Fibroblast of lung (primary cell): ENCODE measurements around the gene DTX3. TPM values are rescaled to one million over a fixed set of nuclear protein-coding genes. Genes with fewer than 3 reads are reported as not detected.

Experiments
- DNase-seq, 2 donors: peaks; one replicate each; pipeline versions ENCODE4 v3.0.0 to v3.0.0-alpha.2; 2010; ENCODE audit warnings: low read depth in 2 of 2
- H2AFZ ChIP-seq: 2 replicates; pipeline ENCODE4 v1.5.1; 2012; ENCODE audit warnings: low read length, control low read depth, inconsistent platforms
- H3K27ac ChIP-seq: 2 replicates; pipeline ENCODE4 v1.5.1; 2011; ENCODE audit warnings: low read length, control low read depth; ENCODE audit not compliant: insufficient read depth
- H3K27me3 ChIP-seq: 2 replicates; pipeline ENCODE4 v1.5.1; 2011; ENCODE audit warnings: mild to moderate bottlenecking, low read length; ENCODE audit not compliant: control insufficient read depth, insufficient read depth
- H3K36me3 ChIP-seq: 2 replicates; pipeline ENCODE4 v1.5.1; 2011; ENCODE audit warnings: low read length; ENCODE audit not compliant: control insufficient read depth, insufficient read depth
- H3K4me1 ChIP-seq: 2 replicates; pipeline ENCODE4 v1.5.1; 2011; ENCODE audit warnings: low read length; ENCODE audit not compliant: control insufficient read depth, insufficient read depth; ENCODE audit errors: extremely low read depth
- H3K4me2 ChIP-seq: 2 replicates; pipeline ENCODE4 v1.5.1; 2011; ENCODE audit warnings: low read length, control low read depth; ENCODE audit not compliant: insufficient read depth; ENCODE audit errors: extremely low read depth
- H3K4me3 ChIP-seq, 4 experiments: fragments of 200-600 bp in 1 of 4; sonication (generic) in 1 of 4; replicated peaks in 1 of 4; 2 replicates each; pipeline ENCODE4 v1.5.1; 2011 to 2016; ENCODE audit warnings: low read length in 4 of 4, low read depth in 3 of 4, mild to moderate bottlenecking in 3 of 4, control low read depth in 2 of 4, inconsistent platforms in 1 of 4, mixed read lengths in 1 of 4; ENCODE audit not compliant: insufficient read depth in 1 of 4; ENCODE audit errors: control extremely low read depth in 1 of 4
- H3K79me2 ChIP-seq: 2 replicates; pipeline ENCODE4 v1.5.1; 2012; ENCODE audit warnings: mild to moderate bottlenecking, low read length, inconsistent platforms; ENCODE audit not compliant: control insufficient read depth, insufficient read depth
- H3K9ac ChIP-seq: 2 replicates; pipeline ENCODE4 v1.5.1; 2011; ENCODE audit warnings: mild to moderate bottlenecking, low read length, control low read depth; ENCODE audit not compliant: insufficient read depth
- H3K9me3 ChIP-seq: 2 replicates; pipeline ENCODE4 v1.5.1; 2012; ENCODE audit warnings: low read depth, low read length; ENCODE audit not compliant: control insufficient read depth, insufficient read depth
- H4K20me1 ChIP-seq: 2 replicates; pipeline ENCODE4 v1.5.1; 2011; ENCODE audit warnings: low read length; ENCODE audit not compliant: control insufficient read depth, insufficient read depth; ENCODE audit errors: extremely low read depth
- CTCF ChIP-seq, 2 donors: IDR thresholded peaks in 1 of 2; conservative IDR thresholded peaks in 1 of 2; 1 replicate in 1 of 2; 2 replicates in 1 of 2; pipeline ENCODE4 v1.5.1; 2011 to 2012; ENCODE audit warnings: low read length in 2 of 2, control low read depth in 1 of 2, inconsistent platforms in 1 of 2, low read depth in 1 of 2, mild to moderate bottlenecking in 1 of 2
- EZH2 ChIP-seq: IDR thresholded peaks from 2 replicates; pipeline ENCODE4 v1.5.1; 2012; ENCODE audit warnings: low read length, control low read depth, mild to moderate bottlenecking; ENCODE audit errors: missing control alignments
- polyA plus RNA-seq, 2 donors: library from polyadenylated mRNA; depleted of rRNA in 1 of 2; stranded (reverse) in 1 of 2; unstranded in 1 of 2; fragments of >200 nt; gene quantifications; 2 replicates each; pipeline ENCODE4 v1.2.1, GENCODE V29; 2011 to 2012; ENCODE audit warnings: missing spikeins in 1 of 2
- total RNA-seq: library from RNA; depleted of rRNA; stranded (reverse); fragments of >200 nt; gene quantifications from 2 replicates; pipeline ENCODE4 v1.2.1, GENCODE V29; 2014

DTX3 gene
- total and polyA plus RNA-seq, 2 donors (not counting 1 experiment from before 2014, with no cell fraction given): 12.1 to 30.4 TPM

- Histone ChIP-seq H3K27ac (no peak overlapping the region), H2AFZ (no peak overlapping the region), H3K9me3 (no peaks in the 10 kb centered on the region), H3K79me2 (no peaks in the 10 kb centered on the region), H3K27me3 (peaks cover 40% of the 10 kb centered on the region), H3K4me1 (peaks cover 5% of the 10 kb centered on the region), H3K36me3 (no peaks in the 10 kb centered on the region), H3K4me3 (no peak overlapping the region), H3K9ac (no peak overlapping the region), H4K20me1 (no peaks in the 10 kb centered on the region), H3K4me2 (no peak overlapping the region)
- no peak for DNase-seq
- TF ChIP-seq EZH2 (no peak), CTCF (conservative IDR thresholded peaks at IDR 0.05 in 1 of 2, IDR thresholded peaks at IDR 0.05 in 1 of 2; ENCODE audit: low read depth in 1 of 2, low read length in 2 of 2) (no peak)
Measured at GRCh38 chr12:57623385-57623784, 18.8 kb downstream of the DTX3 start.

GRCh38 chr12:57623811-57624390, 19.3 kb downstream of the DTX3 start:
- no peak overlapping the region for H2AFZ ChIP-seq
- DNase-seq: no peak
- no peak overlapping the region for H3K4me3 ChIP-seq
- no peaks in the 10 kb centered on the region for H3K9me3 ChIP-seq
- no peaks in the 10 kb centered on the region for H4K20me1 ChIP-seq
- H3K36me3 ChIP-seq: no peaks in the 10 kb centered on the region
- H3K4me2 ChIP-seq: no peak overlapping the region
- H3K79me2 ChIP-seq: no peaks in the 10 kb centered on the region
- no peak overlapping the region for H3K27ac ChIP-seq
- H3K27me3 ChIP-seq: peaks cover 40% of the 10 kb centered on the region
- no peak overlapping the region for H3K9ac ChIP-seq
- TF ChIP-seq CTCF (conservative IDR thresholded peaks at IDR 0.05 in 1 of 2, IDR thresholded peaks at IDR 0.05 in 1 of 2; ENCODE audit: low read depth in 1 of 2, low read length in 2 of 2) (no peak), EZH2 (no peak)
- peaks cover 5% of the 10 kb centered on the region for H3K4me1 ChIP-seq

GRCh38 chr12:57624441-57625220, 20.0 kb downstream of the DTX3 start:
- no peak for DNase-seq
- Histone ChIP-seq H3K27ac (no peak overlapping the region), H3K4me1 (peaks cover 5% of the 10 kb centered on the region), H4K20me1 (no peaks in the 10 kb centered on the region), H3K36me3 (no peaks in the 10 kb centered on the region), H3K4me3 (no peak overlapping the region), H3K9ac (no peak overlapping the region), H3K27me3 (peaks cover 40% of the 10 kb centered on the region), H3K79me2 (no peaks in the 10 kb centered on the region), H3K9me3 (no peaks in the 10 kb centered on the region), H2AFZ (no peak overlapping the region), H3K4me2 (no peak overlapping the region)
- TF ChIP-seq CTCF (conservative IDR thresholded peaks at IDR 0.05 in 1 of 2, IDR thresholded peaks at IDR 0.05 in 1 of 2; ENCODE audit: low read depth in 1 of 2, low read length in 2 of 2) (no peak), EZH2 (no peak)
